GM21723 (cell line): ENCODE results near the gene CSF3.

ENCODE experiments used
- ATAC-seq: cut with Tn5 transposase; IDR thresholded peaks from one replicate; pipeline ENCODE4 v1.9.1; 2021; ENCODE audit warnings: mild to moderate bottlenecking, moderate library complexity; ENCODE audit not compliant: unreplicated experiment

The CSF3 gene

DNA sequence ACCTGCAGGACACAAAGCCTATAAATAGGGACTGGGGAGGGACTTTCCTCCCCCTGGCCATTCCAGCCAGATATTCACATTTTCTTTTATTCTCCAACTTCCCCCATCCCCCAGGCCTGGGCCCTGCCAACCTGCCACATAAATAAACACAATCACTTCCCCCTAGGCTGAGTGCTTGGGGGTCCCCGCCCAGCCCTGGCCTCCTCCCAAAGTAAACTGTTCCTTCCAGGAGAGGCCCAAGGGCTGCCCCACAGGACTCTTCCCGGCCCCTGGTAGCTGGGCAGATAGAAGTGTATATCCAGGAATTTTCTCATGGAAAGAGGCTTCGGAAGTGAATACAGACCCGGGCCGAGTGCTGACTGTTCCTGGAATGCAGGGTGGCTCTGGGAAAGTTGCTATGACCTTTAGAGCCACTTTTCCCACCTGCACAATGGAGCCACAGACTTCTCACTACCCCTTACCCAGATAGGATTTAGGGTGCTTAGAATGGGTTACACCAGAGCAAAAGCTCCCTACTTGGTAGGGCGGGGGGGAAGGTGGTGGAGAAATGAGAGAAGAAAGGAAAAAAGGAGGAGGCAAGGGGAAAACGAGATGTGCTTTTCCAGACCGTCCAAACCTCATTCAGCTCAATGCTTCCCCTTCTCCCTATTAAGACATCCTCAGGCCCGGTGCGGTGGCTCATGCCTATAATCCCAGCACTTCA is 8.5 kb downstream of the CSF3 start:
- no peak for ATAC-seq

DNA sequence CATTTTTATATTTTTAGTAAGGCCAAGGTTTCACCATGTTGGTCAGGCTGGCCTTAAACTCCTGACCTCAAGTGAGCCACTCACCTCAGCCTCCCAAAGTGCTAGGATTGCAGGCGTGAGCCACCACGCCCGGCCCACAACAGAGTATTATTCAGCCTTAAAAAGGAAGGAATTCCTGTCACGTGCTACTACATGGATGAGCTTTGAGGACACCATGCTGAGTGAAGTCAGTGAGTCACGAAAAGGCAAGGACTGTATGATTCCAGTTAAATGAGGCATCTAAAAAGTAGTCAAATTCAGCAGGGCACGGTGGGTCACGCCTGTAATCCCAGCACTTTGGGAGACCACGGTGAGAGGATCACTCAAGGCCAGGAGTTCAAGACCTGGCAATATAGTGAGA is 9.7 kb downstream of the CSF3 start:
- ATAC-seq = no peak

DNA sequence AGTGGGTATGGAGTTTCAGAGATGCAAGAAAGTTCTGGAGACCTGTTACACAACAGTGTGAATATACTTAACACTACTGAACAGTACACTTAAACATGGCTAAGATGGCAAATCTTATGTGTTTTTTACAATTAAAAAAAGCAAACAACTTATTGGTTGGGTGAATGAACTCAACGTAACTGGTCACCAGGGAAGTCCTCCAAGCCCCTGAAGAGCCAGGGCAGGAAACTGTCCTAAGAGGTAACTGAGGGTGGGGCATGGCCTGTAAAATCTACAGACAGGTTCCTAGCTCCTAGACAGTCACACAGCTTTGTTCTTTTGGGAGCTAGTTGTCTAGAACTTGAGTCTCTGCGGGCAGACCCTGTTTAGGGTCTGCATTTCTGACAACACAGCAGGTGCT is 10.3 kb downstream of the CSF3 start:
- no peak for ATAC-seq

DNA sequence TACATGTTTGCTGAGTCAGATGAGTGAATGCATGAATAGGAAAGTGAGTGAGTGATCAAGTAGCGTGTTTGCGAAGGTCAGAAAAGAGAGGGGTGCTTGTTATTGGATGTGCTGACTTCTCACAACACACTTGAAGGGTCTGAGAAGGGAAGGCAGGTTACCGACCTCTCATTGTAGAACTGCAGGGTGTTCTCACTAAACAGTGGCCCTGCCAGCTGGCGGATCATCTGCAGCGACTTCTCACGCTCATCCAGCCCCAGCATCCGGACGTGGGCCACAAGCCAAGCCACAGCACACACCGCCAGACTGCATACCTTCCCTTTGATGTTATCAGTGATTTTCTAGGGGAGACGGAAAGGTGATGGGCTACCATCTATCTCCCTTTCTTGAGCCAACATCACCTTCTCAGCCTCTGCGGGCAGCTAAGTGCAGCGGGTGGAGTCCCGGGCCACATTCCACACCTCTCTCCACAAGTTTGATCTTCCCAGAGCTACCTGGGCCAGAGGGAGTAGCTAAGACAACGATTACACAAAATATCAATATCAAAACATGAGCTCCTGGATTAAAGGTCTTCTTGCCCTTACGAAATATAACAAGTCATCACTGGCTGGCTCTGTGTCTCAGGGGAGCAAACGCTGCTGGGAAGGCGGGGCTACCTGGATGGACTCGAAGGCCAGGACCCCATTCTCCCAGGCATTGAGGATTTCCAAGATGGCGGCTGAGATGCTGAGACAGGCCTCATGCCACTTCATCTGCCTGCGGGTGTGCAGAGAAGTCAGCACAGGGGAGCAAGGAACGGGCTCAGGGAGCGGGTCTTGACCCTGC is 11.0 kb downstream of the CSF3 start:
- ATAC-seq = no peak

DNA sequence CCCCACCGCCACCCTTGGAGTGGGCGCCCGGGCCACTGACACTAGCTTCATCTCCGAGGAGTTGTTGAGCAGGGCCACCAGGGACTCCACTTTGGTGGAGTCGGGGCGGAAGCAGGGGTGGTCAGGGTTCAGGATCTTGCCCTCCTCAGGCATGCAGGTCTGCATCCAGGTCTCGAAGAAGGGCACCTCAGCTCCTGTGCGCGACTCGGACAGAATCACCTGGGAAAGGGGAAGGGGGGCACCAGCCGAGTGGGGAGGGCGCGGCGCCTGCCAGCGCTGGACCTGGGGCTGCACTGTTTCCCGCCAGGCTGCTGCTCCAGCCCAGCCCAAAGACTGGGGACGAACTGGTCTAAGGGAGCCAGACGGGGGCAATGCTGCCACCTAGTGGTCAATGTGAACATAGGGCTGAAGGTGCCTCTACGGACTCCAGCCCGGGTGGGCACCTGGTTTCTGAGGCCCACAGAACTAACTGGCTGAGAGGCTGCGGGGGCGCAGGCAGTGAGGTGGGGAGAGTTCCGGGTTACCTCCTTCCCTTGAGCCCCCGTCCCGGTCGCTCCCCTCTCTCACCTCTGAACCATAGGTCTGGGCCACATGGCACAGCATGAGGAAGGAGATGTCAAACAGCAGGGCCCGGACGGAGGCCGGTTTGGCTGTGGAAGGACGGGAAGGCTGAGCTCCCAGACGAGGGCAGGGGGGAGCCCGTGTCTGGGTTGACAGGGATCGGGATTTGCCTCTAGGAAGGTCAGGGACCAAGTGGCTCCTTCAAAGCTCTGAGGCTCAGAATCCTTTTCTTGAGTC is 11.8 kb downstream of the CSF3 start:
- no peak for ATAC-seq

DNA sequence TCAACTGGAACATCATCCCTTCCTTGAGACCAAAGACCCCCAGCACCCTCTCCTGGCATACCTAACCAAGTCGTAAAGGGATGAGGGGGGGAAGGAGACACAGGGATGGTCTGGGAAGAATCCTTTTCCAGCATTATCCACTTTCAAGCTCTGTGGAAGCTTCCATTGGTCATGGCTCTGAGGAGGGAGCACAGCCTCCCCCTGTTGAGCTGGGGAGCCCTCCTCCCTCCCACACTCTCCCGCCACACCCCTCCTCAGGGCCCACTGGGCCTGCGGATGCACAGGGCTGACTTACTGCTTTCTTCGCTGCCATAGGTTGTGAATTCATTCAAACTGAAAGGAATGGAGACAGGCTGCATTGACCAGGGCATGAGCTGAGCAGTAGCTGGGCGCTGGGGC is 12.4 kb downstream of the CSF3 start:
- ATAC-seq = no peak

DNA sequence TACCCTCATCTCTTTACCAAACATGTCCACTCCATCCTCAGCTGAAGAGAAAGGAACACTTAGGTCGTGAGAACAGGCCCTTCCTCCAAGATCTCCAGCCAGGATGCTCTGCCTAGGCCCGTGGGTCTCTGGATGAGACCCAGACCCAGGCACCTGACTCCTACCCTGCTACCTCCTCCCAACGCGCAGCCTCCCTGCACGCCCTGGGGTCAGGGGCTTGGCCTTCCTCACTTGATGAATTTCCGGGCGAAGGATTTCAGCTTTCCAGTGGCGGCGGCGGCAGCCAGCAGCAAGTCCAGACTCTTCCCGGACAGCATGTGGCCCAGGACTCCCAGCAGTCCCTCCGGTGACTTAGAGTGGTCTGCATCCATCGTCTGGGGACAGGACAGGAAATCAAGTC is 13.4 kb downstream of the CSF3 start:
- no peak for ATAC-seq

DNA sequence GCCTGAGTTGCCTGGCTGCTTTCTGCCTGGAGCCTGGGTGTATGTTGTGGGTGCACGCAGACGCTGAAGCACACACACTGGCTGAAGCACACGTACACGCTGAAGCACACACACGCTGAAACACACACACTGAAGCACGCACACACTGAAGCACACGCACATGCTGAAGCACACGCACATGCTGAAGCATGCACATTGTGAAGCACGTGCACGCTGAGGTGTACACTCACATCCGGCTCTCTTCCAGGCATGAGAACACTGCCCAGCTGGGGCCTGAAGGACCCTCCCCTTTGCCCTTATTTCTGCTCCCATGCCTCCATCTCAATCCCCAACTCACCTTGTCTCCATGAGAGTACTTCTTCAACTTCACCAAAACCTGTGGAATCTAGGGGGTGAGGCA is 16.5 kb downstream of the CSF3 start:
- no peak for ATAC-seq

DNA sequence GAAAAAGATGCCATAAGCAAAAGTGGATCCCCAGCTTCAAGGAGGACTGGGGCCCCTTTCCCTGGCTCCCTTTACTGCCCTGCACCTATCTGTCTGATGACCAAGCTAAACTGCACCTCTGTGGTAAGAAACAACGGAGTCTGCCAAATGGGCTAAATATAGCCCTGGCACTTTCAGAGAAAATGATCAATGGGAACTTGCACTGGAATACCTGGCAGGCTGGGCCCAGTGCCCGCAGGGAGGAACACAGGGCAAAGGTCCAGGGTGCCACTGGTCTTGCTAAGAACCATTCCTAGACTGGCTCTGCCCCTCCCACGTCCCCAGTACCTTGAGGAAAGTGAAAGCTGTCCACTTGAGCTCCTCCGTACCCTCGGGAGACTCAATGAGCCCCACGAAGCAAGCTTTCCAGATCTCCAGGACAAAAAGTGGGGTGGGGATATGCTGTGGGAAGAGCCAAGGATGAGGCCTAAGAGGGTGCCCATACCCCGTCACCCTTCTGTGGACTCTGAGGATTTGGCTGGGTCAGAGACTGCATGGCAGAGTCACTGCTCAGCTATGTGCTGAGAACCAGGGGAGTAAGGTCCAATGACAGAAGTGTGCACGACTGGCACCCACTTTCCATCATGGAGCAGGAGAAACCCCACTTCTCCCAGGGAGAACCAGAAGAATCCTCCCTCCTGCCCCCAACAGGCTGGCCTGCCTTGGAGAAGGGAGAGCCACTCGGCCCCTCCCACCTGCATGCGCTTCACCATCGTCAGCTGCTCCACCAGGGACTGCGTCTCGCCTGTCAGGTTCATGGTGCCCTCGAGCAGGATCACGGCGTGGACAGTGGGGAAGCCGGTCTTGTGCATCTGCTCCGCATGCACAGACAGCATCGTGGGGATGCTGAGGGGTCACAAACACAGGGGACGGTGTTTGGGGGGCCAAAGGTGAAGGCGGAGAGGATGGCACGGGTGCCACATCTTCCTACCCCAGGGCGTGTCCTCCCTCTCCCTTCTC is 17.4 kb downstream of the CSF3 start:
- ATAC-seq = no peak

DNA sequence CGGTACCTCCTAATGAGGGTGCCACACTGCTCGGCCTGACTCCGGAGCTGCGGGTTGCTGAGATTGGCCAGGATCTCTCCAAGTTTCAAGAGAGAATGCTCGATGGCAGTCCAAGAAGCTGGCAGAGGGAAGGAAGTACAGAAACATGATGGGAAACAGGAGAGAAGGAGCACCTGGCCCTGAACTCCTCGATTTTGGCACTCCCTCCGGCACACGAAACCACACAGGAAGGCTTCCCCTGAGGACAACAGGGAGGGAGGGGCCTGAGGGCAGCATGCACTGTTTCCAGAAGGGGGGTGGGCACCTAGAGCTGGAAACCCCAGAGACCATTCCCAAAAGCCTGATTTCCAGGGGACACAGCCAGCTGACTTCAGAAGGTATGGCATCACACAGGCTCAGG is 18.1 kb downstream of the CSF3 start:
- no peak for ATAC-seq

DNA sequence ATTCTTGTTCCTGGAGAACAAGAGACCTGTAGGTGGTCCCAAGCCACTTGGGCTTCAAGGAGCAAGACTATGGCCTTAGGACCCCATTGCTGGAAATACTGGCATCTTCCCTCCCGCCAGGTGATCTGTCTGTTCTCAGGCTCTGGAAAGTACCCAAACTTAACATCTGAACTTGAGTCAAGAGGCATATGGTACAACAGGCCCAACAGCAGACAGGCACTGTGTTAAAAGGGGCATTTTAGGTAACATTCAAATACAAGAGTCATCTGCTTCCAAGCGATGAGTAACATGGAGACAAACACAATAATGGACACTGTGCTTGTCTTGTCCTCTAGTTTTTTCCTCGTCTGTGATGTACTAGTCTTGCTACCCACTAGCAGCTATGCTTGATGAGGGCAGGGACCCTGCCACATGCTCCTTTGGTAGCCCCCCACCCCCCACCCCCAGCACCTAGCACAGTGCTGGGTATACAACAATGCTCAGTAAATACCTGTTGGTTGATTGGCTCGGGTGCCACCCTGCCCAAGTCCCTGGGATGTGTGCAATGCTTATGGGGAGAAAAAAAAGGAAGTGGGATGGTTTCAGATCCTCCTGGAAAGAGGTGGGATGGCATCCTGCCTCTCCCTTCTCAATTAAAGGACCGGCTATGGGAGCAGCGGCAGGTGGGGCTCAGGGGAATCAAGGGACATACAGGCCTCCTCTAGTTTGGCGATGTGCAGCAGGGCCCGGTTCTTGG is 19.4 kb downstream of the CSF3 start:
- ATAC-seq = no peak

DNA sequence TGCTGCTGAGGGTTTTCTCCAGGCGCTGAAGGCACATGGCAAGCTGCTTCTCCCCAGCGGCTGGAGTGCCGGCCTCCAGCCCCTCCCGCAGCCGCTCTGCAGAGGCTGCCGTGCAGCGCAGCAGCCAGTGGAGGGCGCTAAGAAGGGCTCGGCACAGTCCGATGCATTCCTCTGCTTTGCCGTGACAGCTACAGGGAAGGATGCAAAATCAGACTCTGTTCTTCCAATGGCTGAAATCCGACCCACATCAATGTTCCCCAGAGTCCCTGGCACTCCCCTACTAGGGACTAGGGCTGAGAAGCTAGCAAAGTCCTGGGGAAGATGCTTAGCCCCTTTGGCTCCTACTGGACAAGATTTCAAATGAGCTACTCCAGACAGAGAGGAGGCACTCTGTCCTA is 19.9 kb downstream of the CSF3 start:
- no peak for ATAC-seq

DNA sequence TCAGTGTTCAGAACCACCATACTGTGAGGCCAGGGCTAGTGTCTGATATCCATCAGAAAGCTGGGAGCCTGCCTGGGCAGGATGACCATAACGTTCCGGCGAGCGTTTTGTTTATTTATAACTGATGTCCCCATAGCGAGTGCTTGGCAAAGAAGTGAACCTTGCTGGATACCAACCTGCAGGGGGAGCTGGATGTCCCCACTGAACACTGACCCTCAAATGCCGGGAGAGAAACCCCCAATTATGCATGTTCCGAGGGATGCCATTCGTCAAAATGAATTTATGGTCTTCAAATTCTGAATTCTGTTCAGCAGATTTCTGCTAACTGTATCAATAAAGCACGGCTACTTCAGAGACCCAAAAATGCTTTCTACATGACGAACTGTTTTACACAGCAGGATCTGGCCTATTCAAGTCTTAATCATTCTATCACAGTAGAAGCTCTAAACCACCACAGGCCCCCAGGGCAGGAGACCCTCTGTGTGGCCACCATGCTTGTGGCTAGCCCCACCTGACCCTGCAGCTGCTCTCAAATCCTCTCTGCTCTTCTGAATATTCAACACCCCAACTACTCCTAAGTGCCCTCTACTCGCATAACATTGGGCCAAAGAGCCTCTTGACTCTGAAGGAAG is 23.8 kb downstream of the CSF3 start:
- ATAC-seq = no peak

DNA sequence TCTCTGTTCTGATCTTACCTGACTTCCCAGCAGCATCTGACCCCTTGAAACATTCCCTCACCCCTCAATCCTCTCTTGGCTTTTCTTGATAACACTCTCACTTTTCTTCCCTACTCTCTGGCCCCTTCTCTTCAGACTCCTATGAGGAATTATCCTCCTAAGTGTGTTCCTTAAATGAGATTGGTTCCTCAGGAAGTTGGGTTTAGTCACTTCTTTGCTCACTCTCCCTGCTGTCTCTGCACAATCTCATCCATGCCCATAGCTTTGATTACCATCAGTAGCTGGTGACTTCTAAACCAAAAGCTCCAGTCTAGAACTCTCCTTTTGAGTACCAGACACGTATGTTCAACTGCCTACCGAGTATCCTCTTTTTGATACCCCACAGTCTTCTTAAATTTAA is 26.0 kb downstream of the CSF3 start:
- ATAC-seq = no peak

DNA sequence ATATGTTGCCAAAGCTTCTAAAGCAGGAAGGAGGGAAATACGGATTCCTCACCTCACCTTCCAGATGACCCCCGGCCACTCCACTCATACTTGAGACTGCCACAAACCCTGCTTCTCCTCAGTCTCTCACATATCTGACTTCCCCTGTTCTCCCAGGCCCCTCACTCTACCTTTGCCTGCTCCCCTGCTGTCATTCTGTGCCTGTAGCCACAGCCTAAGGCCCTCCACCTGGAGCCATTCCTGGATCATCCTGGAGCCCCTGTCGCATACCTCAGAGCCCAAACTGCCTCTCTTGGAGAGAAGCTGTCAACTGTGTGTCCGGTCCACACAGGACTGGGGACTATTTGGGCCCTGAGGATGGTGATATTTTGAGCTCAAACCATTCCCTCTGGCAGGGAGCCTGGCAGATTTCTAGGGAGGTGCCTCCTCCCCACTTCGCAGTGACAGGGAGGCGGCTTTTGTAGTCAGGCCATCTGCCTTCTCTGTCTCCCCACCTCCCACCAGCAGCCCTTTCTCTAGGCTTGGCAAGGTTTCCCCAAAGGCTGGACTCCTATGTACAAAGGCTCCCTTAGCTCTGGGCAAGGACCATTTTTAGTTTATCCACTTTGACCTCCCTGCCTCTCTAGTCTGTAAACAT is 41.3 kb downstream of the CSF3 start:
- ATAC-seq = no peak

DNA sequence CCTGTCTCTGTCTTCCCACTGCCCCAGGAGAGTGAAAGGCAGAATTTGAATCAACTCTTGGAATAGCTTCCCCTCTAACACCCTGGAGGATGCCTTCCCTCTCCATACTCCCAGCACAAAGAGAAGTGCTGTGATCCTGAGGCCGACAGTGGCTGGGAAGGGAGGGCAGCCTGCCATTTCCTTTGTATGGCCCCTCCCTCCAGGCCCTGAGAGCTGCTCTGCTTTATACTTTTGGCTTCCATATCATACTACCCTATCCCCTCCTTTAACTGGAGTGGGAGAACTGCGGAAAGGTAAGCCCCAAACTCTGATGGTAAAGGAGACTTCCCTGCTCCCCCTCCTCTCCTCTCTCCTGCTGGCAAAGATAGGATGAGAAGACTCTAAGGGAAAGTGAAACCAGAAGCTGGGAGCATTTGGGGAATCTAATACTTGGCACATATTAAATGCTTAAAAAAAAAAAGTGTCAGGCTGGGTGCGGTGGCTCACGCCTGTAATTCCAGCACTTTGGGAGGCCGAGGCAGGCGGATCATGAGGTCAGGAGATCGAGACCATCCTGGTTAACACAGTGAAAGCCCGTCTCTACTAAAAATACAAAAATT is 43.0 kb downstream of the CSF3 start:
- ATAC-seq = no peak

DNA sequence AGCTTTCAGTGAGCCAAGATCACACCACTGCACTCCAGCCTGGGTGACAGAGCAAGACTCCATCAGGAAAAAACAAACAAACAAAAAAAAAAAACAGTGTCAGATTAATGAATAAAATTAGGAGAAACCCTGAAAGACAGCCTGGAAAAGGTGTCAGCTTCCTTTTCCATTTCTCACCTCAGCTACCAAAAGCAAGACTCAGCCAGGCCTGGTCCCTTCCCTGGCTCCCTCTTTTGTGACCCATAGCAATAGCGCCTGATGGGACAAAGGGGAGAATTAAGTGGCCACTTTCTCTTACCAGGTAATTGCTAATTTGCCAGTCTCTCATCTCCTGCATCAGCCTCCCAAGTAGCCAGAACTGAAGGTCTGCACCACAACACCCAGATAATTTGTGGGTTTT is 43.6 kb downstream of the CSF3 start:
- no peak for ATAC-seq

DNA sequence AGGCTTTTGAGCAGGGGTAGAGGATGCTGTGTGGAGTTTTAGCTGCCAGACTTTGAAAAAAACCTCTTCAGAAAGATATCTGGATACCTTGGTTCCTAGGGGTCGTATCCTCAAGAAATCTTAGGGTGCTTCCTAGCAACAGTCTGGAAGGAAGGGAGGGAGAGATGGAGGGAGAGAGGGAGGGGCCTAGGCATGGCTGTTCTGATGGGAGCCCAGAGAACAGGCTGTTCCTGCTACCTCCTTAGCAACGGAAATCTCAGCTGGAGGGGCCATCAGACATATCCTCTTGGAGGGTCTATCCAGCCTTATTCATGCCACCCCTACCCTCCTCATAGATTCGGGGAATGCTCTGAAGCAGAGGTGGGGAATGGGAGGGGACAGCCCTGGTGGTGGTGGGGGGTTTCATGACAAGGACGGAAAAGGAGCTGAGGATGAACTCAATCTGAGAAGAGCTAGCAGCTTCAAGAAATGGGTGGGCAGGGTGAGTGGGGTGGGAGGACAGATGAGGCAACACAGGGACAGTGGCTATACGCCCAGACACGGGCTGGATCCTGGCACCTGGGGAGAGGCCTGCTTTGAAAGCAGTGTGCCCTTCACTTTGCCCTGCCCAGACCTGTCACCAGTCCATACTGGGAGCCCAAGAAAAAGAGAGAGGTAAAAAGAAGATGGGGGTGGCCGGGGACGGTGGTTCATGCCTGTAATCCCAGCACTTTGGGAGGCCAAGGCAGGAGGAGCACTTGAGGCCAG is 44.7 kb downstream of the CSF3 start:
- no peak for ATAC-seq
